Esophagus mucosa (tissue), 1 donor: ENCODE data around the gene NTNG2. TPM values are rescaled to one million over a fixed set of nuclear protein-coding genes. Genes with fewer than 3 reads are reported as not detected.

Experiments
- ATAC-seq: fragments of 200-7000 bp; cut with Tn5 transposase; one replicate; pipeline ENCODE4 v1.9.1; 2020
- total RNA-seq: library from RNA; stranded (reverse); gene quantifications from one replicate; pipeline ENCODE4 v1.2.4, GENCODE V29; 2023
- donor health status: DM: yes; HTN: yes; CAD: no.

Gene NTNG2
- total RNA-seq, 1 donor from 2014 or later = 0.24 TPM

DNA sequence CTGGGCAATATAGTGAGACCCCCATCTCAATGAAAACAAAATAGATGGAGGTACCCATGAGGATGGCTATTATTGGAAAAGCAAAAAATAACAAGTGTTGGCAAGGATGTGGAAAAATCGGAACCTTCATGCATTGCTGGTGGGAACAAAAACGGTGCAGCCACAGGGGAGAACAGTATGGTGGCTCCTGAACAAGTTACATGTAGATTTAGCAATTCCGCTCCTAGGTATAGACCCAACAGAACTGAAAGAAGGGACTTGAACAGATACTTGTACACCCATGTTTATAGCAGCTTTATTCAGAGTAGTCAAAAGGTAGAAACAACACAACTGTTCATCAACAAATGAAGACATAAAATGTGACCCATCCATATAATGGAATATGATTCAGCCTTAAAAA lies 43.0 kb downstream of the NTNG2 start:
- no peak for ATAC-seq

DNA sequence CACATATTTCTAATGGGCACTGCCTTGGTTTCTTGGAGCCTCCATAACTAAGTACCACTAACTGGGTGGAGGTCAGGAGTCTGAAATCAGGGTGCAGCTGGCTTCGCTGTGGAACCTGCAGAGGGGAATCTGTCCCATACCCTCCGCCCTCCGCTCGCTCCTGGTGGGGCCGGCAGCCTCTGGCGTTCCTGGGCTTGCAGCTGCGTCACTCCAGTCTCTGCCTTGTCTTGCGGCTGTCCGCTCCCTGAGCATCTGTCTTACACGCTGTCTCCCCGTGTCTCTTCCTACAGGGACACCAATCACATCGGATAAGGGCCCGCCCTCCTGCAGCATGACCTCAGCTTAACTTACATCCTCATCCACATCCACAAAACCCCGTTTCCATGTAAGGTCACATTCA lies 45.4 kb downstream of the NTNG2 start:
- ATAC-seq = no peak

DNA sequence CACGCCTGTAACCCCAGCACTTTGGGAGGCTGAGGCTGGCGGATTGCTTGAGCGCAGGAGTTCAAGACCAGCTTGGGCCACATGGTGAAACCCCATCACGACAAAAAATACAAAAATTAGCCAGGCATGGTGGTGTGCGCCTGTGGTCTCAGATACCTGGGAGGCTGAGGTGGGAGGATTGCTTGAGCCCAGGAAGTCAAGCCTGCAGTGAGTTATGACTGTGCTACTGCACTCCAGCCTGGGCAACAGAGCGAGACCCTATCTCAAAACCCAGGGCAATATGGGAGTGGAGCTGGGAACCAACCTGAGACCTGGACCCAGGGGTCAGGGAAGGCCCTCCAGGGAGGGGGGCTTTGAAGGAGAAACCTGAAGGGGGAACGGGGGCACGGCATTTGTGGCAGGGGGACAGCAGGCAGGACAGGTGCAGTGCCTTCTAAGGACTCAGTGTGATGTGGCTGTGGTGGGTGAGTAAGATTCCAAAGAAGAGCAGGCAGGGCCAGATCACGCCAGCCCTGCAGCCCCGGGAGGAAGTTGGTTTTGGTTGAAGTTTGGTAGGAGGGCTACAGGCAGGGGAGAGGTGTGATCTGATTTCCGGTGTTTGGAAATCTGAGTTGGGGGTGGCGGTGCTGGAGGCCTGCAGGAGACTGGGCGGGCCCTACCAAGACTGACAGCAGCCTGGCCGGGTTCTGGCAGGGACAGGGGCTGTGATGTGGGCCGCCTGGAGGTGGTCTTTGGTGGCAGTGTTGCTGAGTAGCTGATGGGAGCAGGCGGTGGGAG lies 46.2 kb downstream of the NTNG2 start:
- no peak for ATAC-seq

DNA sequence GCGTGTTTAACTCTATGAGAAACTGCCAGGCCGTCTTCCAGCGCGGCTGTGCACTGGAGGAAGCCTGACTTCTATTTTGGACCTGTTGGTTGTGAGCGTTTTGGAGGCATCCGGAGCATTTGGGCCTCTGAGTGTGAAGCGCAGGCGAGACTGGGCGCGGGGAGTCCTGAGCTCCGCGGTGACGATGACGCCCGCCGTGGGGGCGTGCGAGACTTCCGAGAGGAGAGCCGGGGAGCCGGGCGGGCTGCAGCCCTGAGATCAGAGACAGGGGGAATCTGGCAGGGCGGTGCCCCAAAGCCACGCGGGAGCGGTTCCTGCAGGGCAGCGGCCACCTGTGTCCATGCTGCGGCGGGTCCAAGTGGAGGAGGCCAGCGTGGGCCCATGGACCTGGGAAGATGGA lies 47.4 kb downstream of the NTNG2 start:
- no peak for ATAC-seq

DNA sequence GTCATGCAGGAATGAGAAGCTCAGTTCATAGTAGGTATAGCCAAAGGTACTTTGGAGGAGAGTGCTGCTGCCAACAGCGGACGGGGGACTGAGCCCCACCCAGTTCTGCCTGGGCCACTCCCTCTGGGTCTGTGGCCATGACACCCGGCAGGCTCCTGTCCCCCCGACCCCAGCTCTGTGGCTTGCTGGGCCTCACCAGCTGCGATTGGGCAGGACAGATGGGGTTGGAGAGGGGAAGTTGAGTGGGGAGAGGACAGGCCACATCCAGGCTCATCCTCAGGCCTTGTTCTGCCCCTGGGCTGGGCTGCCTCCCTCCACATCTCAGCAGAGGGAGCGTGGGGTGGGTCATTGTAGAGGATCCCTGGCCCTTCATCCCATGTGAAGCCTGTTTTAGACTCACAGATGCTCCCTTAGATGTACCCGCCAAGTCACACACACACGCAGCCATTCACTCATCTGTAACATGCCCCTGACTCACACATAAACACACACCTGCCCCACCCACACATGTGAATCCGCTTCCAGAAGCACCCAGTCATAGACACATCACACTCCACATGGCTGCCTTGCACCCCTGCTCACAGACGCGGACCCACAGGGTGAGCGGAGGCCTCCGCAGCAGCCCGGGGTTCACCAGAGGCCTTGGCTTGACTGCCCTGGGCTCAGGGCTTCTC lies 48.8 kb downstream of the NTNG2 start:
- ATAC-seq = peak; percentile 83

DNA sequence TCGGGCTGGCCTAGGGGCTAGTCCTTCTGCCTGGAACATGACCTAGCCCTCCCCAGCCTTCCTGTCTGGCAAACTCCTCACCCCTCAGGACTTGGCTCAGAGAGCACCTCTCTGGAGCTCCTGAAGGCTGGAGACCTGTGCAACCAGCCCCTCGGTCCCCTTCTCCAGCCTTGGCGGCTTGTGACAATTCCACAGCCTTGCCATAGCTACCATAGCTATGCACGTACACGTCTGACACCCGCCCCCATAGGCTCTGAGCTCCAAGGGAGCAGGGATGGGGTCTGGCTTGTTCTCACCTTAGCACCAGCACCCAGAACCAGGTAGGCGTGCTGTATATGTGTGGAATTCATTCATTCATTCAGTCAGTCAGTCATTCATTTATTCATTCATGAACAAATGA lies 49.7 kb downstream of the NTNG2 start:
- no peak for ATAC-seq

DNA sequence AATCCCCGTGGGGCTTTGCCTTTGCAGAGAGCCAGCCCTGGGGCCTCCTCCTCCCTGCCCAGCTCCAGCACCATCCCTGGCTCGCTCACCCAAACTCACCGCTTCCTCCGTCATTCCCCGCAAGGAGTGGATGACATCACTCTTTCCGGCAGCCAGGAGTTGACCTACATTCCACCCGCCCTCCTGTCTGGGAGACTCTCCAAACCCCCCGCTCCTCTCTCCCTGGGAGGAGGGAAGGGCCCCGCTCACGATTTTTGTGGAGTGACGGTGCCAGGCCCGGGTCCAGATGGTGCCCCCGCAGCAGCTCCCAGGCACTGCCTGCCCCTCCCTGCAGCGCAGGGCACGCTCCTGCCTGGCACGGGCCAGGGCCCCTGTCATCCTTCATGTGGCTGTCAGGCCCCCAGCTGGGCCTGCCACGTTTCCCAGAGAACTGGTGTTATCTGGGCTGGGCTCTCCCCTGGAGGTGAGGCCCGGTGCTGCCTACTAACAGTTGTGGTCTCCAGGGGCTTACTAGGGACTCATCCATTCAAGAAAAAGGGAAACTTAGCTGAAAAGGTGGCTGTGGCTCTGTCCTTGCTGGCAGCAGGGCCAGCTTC lies 52.3 kb downstream of the NTNG2 start:
- ATAC-seq = no peak

DNA sequence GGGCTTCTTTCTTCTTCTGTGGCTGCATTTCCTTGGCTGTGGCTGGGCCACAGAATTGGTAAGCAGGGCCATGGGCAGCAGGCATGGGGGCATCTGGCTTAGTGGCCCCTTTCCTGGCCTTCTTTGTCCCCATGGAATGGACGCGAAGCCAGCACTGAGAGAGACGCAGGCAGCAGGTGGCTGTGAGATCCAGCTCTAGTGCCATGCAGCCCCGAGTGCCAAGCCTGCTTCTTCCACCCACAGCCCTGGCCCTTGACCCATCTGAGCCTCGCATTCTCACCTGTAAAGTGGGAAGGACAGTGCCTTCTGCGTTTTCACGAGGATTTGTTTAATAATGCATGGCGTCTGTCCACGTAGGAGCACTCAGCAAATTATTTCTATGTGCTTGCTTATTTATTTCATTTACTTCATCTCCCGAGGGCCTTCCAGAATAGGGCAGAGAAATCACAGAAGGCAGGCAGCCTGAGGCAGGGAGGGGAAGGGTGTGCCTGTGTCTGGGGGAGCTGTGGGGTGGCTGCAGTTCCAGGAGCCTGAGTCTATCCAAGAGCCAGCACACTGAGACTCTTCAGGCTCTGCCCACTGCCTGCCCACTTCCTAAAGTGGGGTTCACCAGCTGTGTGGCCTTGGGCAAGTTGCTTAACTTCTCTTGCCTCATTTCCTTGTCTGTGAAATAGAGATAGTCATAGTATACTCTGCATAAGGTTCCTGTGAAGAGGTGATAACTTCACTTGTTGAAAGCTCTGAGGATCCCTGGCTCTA lies 55.2 kb downstream of the NTNG2 start:
- ATAC-seq = no peak

DNA sequence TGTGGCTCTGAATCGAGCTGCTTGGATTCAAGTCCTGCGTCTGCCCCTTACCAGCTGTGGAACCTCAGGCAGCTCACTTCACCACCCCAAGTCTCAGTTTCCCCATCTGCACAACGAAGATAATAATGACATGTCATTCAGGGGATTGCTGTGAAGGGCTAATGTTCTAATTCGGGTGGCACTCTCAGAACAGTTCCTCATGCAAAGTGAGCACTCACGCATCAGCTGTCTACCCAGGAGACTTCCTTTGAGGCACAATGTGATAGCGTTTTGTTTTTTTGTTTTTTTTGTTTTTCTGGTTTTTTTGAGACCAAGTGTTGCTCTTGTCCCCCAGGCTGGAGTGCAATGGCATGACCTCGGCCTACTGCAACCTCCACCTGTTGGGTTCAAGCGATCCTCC lies 56.4 kb downstream of the NTNG2 start:
- no peak for ATAC-seq

DNA sequence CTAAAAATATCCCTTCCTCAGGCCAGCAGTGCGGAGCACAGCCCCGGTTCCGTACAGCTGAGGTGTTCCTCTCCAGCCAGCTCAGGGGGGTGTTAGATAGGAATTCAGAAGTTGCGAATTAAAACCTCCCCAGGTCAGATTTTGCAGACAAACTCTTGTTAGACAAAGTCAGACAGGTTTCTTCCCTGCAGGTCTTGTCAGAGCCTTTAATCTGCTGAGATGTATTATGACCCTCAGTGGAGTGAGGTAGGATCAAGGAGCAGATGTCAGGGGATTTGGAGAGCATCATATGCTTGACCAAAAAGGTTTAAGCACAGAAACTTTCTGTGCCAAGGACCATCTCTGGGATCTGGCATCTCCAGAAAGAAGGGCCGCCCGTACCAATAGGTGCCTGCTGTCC lies 60.1 kb downstream of the NTNG2 start:
- no peak for ATAC-seq

DNA sequence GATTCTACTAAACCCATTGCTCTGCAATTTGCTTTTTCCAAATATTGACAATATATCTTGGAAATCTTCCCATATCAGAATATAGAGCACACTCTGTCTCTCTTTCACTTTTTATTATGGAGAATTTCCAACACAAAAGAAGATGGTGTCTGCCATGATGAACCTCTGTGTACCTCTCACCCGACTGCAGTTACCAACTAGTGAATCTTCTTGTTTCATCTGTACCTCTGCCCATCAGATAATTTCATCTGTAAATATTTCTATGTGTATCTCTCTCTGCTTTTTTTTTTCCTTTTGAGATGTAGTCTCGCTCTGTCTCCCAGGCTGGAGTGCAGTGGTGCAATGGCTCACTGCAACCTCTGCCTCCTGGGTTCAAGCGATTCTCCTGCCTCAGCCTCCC lies 62.8 kb downstream of the NTNG2 start:
- no peak for ATAC-seq

DNA sequence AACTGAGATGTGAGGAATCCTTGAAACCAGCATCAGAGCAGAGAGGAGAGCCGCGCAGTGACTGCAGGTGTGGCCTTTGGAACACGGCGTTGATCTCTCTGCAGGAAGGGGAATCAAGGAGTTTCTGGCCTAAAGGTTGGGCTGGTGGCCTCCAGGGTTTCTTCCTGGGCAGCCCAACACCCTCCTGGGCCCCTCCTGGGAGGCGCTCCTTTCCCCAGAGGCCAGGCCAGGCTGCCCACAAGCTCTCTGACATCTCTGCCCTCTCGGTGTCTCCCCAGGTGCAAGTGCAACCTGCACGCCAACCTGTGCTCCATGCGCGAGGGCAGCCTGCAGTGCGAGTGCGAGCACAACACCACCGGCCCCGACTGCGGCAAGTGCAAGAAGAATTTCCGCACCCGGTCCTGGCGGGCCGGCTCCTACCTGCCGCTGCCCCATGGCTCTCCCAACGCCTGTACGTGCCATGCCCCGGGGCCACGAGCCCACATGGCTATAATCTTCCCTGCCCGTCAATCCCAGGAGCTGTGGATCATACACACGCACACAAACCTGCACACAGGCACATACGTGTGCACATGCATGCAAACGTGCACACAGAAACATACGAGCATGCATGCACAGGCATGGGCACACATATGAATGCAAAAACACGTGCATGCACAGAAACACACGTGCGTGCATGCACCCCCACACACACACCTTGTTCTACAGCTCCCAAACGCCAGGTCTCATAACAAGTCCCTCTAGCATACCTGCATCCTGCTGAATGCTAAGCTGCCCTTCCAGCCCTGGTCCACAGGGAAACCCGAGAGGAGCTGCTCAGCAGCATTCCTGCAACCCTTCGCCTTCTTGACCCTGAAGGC lies 64.9 kb downstream of the NTNG2 start:
- ATAC-seq = no peak

DNA sequence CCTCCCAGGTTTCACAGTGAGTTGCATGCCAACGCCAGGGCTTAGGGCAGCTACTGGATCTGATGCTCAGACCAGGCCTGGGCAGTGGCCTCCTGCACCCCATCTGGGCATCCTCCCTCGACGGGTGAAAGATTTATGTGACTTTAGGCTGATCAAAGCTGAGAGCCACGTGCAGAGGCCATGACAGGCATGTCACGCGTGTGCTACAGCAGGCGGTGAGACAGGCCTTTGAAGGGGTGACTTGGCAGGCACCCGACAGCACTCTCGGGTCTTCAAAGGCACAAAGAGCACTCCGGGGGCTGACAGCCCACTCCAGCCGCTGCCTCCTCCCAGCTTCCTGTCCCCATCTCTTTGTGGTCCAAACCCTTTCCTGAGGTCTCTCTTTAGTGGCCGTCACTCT lies 66.2 kb downstream of the NTNG2 start:
- no peak for ATAC-seq

DNA sequence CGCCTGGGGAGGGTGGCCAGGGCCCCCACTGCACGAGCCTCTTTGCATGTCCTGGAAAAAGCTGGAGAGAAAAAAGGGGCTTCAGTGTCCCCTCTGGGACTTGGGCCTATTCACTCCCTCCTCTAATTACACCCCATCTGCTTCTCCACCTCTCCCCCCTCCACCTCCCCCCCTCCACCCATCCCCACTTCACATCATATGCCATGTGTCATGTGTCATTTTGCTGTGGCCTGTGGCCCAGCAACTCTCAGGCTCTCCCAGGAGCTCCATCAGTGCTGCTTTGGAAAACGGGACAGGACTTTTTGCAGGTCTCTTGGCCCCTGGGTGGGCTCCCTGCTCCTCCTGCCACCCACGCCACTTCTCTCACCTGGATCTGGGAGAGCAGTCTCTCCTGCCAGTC lies 68.7 kb downstream of the NTNG2 start:
- no peak for ATAC-seq

DNA sequence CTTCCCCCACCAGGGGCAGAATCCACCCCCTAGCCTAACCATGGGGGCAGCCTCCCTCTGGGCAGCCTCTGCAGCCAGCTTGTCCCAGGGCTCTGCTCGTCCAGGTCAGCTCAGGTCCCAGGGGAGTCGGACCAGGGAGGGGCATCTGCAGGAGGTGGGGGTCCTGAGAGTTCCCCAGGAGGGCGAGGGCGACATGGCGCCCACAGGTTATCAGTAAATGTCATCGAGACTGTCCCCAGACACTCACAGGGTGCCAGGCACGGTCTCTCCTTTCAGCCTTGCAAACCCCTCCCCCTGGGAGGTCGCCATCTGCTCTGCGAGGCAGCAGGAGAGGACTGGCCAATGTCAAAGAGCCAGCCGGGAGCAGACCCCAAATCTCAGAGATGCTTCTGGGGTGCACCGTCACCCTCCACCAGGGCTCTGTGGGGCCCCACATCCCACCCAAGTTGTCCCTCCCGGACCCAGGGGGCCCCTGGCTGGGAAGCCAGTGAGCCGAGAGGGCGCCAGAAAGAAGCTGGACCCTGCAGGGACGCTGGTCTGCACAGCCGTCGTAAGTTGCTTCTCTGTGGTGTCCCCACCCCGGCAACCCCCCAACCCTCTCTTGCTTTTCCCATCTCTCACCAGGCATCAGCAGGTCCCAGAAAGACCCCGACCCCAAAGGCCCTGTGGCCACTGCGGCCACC lies 69.3 kb downstream of the NTNG2 start:
- no peak for ATAC-seq

DNA sequence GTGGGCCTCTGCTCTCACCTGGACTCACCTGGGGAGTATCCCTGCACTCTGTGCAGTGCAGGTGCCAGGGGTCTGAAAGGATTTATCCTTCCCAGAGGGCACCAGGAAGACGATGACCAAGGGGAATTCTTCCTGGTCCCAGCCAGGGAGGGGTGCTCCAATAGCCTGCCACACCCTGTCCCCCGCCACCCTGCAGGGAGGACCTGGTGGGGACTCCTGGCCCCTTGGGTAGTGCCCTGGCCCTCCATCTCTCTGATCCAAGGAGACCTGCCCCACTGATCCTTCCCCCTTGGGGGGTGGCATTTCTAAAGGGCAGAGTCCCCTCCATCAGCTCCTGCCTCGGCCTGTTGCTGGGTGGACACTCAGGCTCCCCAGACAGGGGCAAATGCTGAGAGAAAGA lies 70.7 kb downstream of the NTNG2 start:
- no peak for ATAC-seq

DNA sequence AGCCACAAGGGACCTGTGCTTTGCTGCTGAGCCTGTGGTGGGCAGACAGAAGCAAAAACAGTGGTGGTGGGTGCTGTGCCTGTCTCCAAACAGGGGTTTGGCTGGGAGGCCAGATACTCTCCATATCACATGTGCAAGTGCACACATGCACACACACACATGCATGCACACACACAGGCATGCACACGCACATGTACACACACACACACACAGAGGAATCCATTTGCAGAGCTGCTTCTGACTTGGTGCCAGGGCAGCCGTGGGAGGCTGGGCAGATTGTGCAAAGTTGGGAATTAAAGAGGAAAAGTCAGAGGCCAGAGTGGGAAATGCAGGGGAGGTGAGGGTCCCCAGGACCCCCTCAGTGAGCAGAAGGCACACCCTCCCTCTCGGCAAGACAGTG lies 71.3 kb downstream of the NTNG2 start:
- no peak for ATAC-seq

DNA sequence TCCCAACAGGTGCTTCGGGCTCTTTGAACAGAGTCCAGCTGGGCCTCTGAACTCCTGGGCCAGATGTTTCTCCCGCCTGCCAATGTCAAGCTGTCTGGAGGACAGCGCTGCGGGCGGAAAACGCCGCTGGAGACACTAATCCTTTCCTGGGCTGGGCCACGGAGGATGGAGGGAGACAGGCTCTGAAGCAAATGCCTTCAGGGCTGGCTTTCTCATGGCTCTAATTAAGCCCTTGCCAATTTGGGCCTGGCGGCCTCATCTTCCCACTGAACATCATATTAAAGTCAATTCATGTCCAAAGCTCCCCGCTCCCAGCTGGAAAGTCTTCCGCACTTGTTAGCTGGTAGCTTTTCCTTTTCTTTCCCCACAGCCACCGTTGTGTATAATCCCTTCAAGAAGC lies 72.7 kb downstream of the NTNG2 start:
- no peak for ATAC-seq

DNA sequence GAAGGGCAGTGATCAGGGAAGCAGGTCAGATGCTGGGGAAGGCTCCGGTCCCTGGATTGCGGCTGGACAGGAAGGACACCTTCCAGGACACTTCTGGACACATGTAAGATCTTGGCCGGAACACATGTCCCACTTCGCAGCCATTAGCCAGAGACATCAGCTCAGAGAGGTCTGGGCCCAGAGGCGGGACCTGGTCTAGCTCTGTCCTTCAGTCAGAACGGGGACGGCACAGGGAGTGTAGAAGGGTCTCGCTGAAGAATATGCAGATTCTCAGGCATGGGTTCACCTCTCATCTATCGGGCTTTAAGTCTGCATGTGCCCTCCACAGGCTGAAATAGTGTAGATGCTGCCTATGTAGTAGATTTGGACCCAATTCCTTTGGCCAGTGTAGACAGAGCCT lies 73.3 kb downstream of the NTNG2 start:
- no peak for ATAC-seq

DNA sequence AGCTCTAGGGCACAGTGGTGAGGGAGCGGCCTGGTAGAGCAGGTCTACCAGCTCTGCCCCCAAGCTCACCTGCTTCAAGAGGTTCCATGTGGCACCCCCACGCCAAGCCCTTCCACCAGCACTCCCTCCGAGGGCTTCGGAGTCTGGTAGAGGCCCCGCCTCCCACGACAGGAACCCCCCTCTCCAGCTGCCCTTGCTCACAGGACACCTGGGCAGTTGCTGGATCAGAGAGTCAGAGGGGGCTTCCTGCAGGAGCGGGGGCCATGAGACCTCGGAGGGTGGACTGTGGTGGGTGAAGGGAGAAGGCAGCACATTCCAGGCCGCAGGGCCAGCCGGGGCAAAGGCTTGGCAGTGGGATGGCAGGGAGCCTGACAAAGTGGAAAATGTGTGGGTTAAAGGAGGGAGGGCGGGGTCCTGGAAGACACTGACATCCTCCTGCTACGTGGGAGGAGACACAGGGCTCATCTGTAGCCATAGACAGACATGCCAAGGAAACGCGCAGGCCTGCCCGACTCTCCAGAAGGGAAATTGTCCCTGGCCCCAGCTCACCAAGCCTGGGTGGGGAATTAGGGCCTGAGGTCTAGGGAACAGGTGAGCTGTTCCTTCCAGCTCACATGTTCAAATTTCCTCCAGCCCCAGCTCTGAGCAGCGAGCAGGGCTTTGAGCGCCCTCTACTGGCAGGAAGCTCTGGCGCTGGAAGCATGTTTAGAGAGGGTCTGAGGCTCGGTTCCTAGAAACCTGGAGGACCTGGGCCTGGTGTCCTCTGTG lies 74.2 kb downstream of the NTNG2 start:
- ATAC-seq = no peak
